ENCODE data around the gene TIMMDC1. TPM values are rescaled to one million over a fixed set of nuclear protein-coding genes. Genes with fewer than 3 reads are reported as not detected.

The TIMMDC1 gene
- total and polyA plus RNA-seq, 9 donors: 38.7 to 82.4 (median 71.3) TPM

DNA sequence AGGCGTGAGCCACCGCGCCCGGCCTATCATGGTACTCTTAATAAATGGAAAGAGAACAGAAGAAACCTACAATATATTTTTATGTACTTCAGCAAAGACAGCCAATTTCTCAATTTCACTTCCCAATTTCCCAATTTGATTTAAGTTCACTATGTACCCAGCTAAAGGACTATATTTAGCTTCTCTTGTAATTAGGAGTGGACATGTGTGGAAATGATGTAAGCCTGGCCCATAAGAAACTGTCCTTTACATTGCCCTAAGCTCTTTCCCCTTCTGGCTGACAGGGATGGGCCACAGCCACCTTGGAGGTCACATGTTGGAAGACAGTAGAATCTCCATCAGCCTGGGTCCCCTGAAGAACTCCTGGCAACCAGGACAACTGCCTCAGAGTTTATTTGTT is 41.1 kb upstream of the TIMMDC1 start:
- H3K36me3 ChIP-seq: no peaks in the 10 kb centered on the region

DNA sequence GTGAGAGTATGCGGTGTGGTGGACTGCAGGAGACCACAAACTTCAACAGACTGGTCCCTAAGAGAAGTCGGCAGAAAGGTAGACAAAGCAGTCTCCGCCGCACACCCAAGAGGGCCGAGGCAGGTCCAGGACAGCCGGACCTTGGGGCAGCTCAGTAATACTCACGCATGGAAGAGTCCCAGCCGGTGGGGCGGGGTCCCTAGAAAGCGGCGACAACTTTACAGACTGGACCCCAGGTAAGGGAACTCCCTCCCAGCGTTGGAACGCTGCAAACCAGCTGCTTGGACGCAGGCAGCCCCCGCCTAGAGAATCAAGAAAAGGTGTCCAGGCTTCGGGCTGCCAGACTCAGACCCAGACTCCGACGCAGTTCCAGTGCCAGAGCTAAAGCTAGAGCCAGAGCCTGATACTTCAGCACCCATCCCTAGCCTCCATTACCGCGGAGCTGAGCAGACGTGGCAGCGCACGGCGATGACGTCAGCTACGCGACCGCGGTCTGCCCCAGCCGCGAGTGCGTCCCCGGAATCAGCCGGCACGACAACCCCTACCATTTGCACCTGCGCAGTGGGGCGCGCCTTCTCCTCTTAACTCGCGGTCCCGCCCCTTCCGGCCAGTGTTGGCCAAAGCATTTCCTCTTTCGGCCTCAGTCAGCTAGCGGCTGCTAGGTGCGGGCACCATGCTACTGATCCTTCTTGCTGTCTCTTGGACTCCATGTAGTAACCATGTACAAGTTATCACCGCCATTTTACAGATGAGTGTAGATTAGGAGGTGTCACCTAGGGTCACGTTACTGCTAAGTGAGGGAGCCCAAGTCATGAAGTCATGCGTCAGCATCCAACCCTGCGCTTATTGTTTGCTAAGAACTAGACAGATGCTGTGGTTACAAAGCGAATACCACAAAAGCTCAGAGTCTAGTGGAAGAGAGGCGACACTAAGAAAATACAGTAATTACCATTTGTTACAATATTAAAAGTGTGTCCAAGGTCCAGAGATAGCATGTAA is 34.9 kb upstream of the TIMMDC1 start, which contains the start of gene TMEM39A:
TSS of gene TMEM39A (minus strand) at position 445 of the 999 bp plus-strand sequence. CDS start 1,541 bp downstream, outside the sequence.
- WGBS, 3 donors: 4 to 6% (median 5%) methylated on average over 50 to 51 of the region's 51 CpGs
- H3K4me1 ChIP-seq (ENCODE audit: insufficient read depth): peaks cover 6% of the 10 kb centered on the region

More for the DNA sequence above, 41.1 kb upstream of the TIMMDC1 start:
- H3K4me3 ChIP-seq: no peak overlapping the region
- no peaks in the 10 kb centered on the region for H3K9me3 ChIP-seq
- peaks cover 2% of the 10 kb centered on the region for H3K4me1 ChIP-seq (ENCODE audit: insufficient read depth)
- no peak overlapping the region for H3K27ac ChIP-seq
- 68 to 99% (median 88%) methylated on average over 4 of the region's 4 CpGs for WGBS, 3 donors
- intact Hi-C loops (cut with DNase I): no loop called here
- H3K27me3 ChIP-seq: no peaks in the 10 kb centered on the region
- DNase-seq: no peak
- TF ChIP-seq, protein P1, sequence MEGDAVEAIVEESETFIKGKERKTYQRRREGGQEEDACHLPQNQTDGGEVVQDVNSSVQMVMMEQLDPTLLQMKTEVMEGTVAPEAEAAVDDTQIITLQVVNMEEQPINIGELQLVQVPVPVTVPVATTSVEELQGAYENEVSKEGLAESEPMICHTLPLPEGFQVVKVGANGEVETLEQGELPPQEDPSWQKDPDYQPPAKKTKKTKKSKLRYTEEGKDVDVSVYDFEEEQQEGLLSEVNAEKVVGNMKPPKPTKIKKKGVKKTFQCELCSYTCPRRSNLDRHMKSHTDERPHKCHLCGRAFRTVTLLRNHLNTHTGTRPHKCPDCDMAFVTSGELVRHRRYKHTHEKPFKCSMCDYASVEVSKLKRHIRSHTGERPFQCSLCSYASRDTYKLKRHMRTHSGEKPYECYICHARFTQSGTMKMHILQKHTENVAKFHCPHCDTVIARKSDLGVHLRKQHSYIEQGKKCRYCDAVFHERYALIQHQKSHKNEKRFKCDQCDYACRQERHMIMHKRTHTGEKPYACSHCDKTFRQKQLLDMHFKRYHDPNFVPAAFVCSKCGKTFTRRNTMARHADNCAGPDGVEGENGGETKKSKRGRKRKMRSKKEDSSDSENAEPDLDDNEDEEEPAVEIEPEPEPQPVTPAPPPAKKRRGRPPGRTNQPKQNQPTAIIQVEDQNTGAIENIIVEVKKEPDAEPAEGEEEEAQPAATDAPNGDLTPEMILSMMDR (IDR thresholded peaks at IDR 0.05): no peak
- no peak for TF ChIP-seq POLR2A (IDR thresholded peaks at IDR 0.05)

DNA sequence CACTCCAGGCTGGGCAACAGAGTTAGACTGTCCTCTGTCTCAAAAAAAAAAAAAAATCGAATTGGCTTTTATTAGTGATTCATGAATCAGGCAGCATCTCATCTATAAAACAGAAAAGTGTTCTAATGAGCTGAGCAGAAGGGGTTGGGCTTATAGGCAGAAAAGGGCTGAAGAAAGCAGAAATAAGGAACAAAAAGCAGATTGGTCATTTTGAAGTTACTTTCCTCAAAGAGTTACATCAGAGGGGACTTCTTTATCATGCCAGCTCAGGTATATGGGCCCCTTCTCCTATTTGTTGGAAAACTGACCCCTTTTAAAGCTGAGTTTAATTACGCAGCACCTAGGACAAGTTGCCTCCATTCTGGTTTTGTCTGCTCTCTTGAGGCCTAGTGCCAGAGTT is 30.3 kb upstream of the TIMMDC1 start:
- no peak overlapping the region for H3K27ac ChIP-seq
- intact Hi-C loops (cut with DNase I): no loop called here
- H3K4me3 ChIP-seq: no peak overlapping the region

More for the DNA sequence above, 34.9 kb upstream of the TIMMDC1 start, which contains the start of gene TMEM39A:
- H3K27me3 ChIP-seq: no peaks in the 10 kb centered on the region
- peak within 1 kb of the TSS; percentile 71 to 77 for H3K27ac ChIP-seq
- H3K36me3 ChIP-seq: no peaks in the 10 kb centered on the region
- TF ChIP-seq POLR2A (IDR thresholded peaks at IDR 0.05): peak; percentile 93
- TF ChIP-seq EP300 (IDR thresholded peaks at IDR 0.05): no peak
- TF ChIP-seq, protein P1 (IDR thresholded peaks at IDR 0.05): peak in 1 of 3 donors; percentile 37
- H3K9me3 ChIP-seq: no peaks in the 10 kb centered on the region
- peak within 1 kb of the TSS; percentile 99 for H3K4me3 ChIP-seq
- DNase-seq: peak; percentile 100
- intact Hi-C loops (cut with DNase I): loop anchor here in 1 of 4 donors (5.0 kb wide), 1 partner anchor 34 kb away; the partner anchor contains the start of gene TIMMDC1

More for the DNA sequence above, 30.3 kb upstream of the TIMMDC1 start:
- H3K36me3 ChIP-seq: no peaks in the 10 kb centered on the region
- DNase-seq: no peak
- H3K4me1 ChIP-seq (ENCODE audit: insufficient read depth): peaks cover 5% of the 10 kb centered on the region
- no peaks in the 10 kb centered on the region for H3K27me3 ChIP-seq
- no peaks in the 10 kb centered on the region for H3K9me3 ChIP-seq
- 82 to 94% (median 86%) methylated on average over 2 of the region's 2 CpGs for WGBS, 3 donors
- TF ChIP-seq EP300 (IDR thresholded peaks at IDR 0.05) (no peak), POLR2A (IDR thresholded peaks at IDR 0.05) (no peak)
- TF ChIP-seq, protein P1 (IDR thresholded peaks at IDR 0.05): no peak

All from ovary (tissue), 9 donors.